Pancreas (tissue), 10 donors: ENCODE measurements around the gene ZNF599. TPM values are rescaled to one million over a fixed set of nuclear protein-coding genes. Genes with fewer than 3 reads are reported as not detected.
"Not testable (repeated sequence)": the region's sequence is repeated elsewhere in the genome, so short reads cannot be mapped to it uniquely, and the experiment has no call there.

Experiments used
- ATAC-seq, 4 donors: fragments of 200-7000 bp; cut with Tn5 transposase; one replicate each; pipeline versions ENCODE4 v1.8.0 to v1.9.1; 2020; ENCODE audit warnings: mild to moderate bottlenecking in 4 of 4, moderate library complexity in 4 of 4
- DNase-seq, 6 donors: peaks; one replicate each; pipeline ENCODE4 v3.0.0-alpha.2; 2020
- FAIRE-seq: peaks from 2 replicates; lab custom pipeline; 2012; peaks lifted over from hg19 to GRCh38; lab: Jason Lieb, UNC
- H3K27ac ChIP-seq, 4 donors: fragments of 200-600 bp; sonication (generic); 1 replicate in 3 of 4; 2 replicates in 1 of 4; pipeline versions ENCODE4 v1.5.0 to v1.8.0; 2020
- H3K27me3 ChIP-seq, 4 donors: fragments of 200-600 bp; one replicate each; pipeline ENCODE4 v1.8.0; 2021
- H3K36me3 ChIP-seq, 3 donors: fragments of 200-600 bp; sonication (generic) in 1 of 3; one replicate each; pipeline versions ENCODE4 v1.5.0 to v1.8.0; 2020 to 2021
- H3K4me1 ChIP-seq, 3 donors: fragments of 200-600 bp; one replicate each; pipeline ENCODE4 v1.8.0; 2021
- H3K4me3 ChIP-seq, 4 donors: fragments of 200-600 bp; sonication (generic) in 2 of 4; one replicate each; pipeline versions ENCODE4 v1.5.0 to v1.8.0; 2020 to 2021
- H3K9me3 ChIP-seq, 4 donors: fragments of 200-600 bp; one replicate each; pipeline ENCODE4 v1.8.0; 2021
- CTCF ChIP-seq, 4 donors: fragments of 200-600 bp; sonication (generic) in 3 of 4; IDR thresholded peaks; one replicate each; pipeline versions ENCODE4 v1.5.0 to v1.8.0; 2021; ENCODE audit warnings: antibody characterized with exemption in 4 of 4
- WGBS, 2 donors: extraction: QIAGEN DNeasy Blood & Tissue Kit; methylation state at CpG; one replicate each; pipeline ENCODE4 v1.1.7; 2013; 5-methylcytosine and 5-hydroxymethylcytosine counted together
- intact Hi-C, 3 donors: fragments of 100-400 bp; cut with DNase I; formaldehyde crosslinking; loops; one replicate each; pipeline versions ENCODE4 v1.11.1 to v1.14.2; 2022
- polyA plus RNA-seq, 2 donors: library from polyadenylated mRNA; stranded (reverse); fragments of 200-250 nt; gene quantifications; one replicate each; pipeline ENCODE4 v1.2.3, GENCODE V29; 2013
- total RNA-seq, 6 donors: library from RNA; stranded (reverse); fragmentation: NEBNext Ultra II Directional in 4 of 6; extraction: Animal tissue kit (Norgen Biotek cat#: 25700) in 4 of 6; gene quantifications; one replicate each; pipeline versions ENCODE4 v1.2.1 to v1.2.4, GENCODE V29; 2021 to 2023
- donor health status: healthy with polysubstance abuse.
- donor health status: DM: no; HTN: no; CAD: no; lungs with moderate emphysema.
- donor health status: DM: no; HTN: no; CAD: no.
- donor health status: control.
- donor health status: control.
- donor health status: Bipolar disorder and iron deficiency.
- donor health status: DM: yes; HTN: yes; CAD: no.
- donor health status: DM: no; HTN: no; CAD: no.
- donor health status: DM: no; HTN: no; CAD: no.
- donor health status: DM: yes; HTN: yes; CAD: no.

The ZNF599 gene
- total and polyA plus RNA-seq, 8 donors, result 2.2 to 6.8 (median 3.2) TPM

DNA sequence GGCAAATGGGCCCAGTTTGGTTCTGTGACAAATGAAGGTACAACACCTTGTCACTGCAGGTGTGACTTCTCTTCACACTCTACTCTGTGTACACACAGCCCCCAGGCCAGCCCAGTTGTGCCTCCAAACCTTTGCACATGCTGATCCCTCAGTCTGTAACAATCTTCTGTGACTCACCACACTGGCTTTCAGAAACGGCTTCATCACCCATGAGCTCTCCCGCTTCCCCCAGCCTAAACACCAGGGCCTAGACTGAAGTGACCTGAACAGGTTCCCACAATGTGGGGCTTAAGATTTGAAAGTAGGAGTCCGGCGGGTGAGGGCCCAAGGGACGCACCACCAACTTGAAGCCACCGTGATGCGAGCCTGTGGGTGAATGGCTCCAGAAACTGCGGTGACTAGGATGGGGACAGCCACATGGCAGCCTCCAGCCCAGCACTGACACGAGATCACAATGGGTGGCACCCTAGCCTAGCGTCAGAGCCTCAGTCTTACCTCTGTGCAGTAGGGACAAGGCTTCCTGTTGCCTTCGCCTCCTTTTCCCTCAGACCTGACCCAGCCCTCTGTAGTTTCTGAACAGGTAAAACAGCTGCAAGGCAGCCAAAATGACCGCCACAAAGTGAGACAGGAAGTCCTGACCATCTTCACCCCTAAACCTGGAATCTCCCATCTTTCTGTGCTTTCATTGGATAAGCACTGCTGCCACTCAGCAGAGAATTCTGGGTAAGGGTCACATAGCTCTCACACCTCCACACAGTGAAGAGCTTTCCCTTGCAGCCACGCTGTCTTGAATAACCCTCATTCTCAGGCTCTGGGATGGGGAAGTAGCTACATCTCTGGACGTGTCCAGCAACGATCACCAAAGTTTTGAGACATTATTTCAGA is 34.2 kb upstream of the ZNF599 start:
- DNase-seq (no peak), FAIRE-seq (no peak), ATAC-seq (no peak)
- intact Hi-C loops, result no loop called here
- no peak for TF ChIP-seq CTCF (IDR thresholded peaks at IDR 0.05)
- H3K36me3 ChIP-seq, result no peaks in the 10 kb centered on the region
- H3K4me1 ChIP-seq, result no peaks in the 10 kb centered on the region
- H3K4me3 ChIP-seq, result no peak overlapping the region
- H3K9me3 ChIP-seq, result no peaks in the 10 kb centered on the region
- no peak overlapping the region for H3K27ac ChIP-seq
- no peaks in the 10 kb centered on the region for H3K27me3 ChIP-seq
- WGBS, 2 donors, result 82 to 91% methylated on average over 15 of the region's 15 CpGs

GRCh38 chr19:34804115-34804514 is 31.1 kb upstream of the ZNF599 start:
- no peak for ATAC-seq
- TF ChIP-seq CTCF (IDR thresholded peaks at IDR 0.05), result no peak
- Histone ChIP-seq H3K27me3 (no peaks in the 10 kb centered on the region), H3K4me3 (no peak overlapping the region), H3K9me3 (no peaks in the 10 kb centered on the region), H3K4me1 (no peaks in the 10 kb centered on the region), H3K27ac (no peak overlapping the region), H3K36me3 (no peaks in the 10 kb centered on the region)
- WGBS, 2 donors, result 79 to 86% methylated on average over 4 of the region's 4 CpGs
- DNase-seq, result no peak
- intact Hi-C loops, result no loop called here
- no peak for FAIRE-seq

GRCh38 chr19:34796953-34797352 is 23.9 kb upstream of the ZNF599 start:
- ATAC-seq, H3K9me3 ChIP-seq, H3K4me1 ChIP-seq, FAIRE-seq, intact Hi-C loops, H3K27ac ChIP-seq, H3K27me3 ChIP-seq, DNase-seq, H3K36me3 ChIP-seq, H3K4me3 ChIP-seq: not testable (repeated sequence)
- WGBS, 2 donors, result 79% methylated on average over 6 of the region's 6 CpGs

GRCh38 chr19:34794066-34794960 is 21.3 kb upstream of the ZNF599 start:
- Histone ChIP-seq H3K36me3 (no peaks in the 10 kb centered on the region), H3K27ac (no peak overlapping the region), H3K4me3 (no peak overlapping the region), H3K27me3 (no peaks in the 10 kb centered on the region), H3K9me3 (no peaks in the 10 kb centered on the region), H3K4me1 (no peaks in the 10 kb centered on the region)
- WGBS, 2 donors, result 66 to 71% methylated on average over 9 of the region's 9 CpGs
- DNase-seq (no peak), ATAC-seq (no peak), FAIRE-seq (no peak)
- TF ChIP-seq CTCF (IDR thresholded peaks at IDR 0.05), result no peak
- intact Hi-C loops, result no loop called here

GRCh38 chr19:34793565-34793964 is 20.6 kb upstream of the ZNF599 start:
- Histone ChIP-seq H3K4me3 (no peak overlapping the region), H3K27me3 (no peaks in the 10 kb centered on the region), H3K4me1 (no peaks in the 10 kb centered on the region), H3K36me3 (no peaks in the 10 kb centered on the region), H3K27ac (no peak overlapping the region), H3K9me3 (no peaks in the 10 kb centered on the region)
- ATAC-seq, result no peak
- WGBS, 2 donors, result 37 to 65% methylated on average over 3 of the region's 3 CpGs
- TF ChIP-seq CTCF (IDR thresholded peaks at IDR 0.05), result no peak
- FAIRE-seq, result no peak
- intact Hi-C loops, result no loop called here
- DNase-seq, result no peak
